ENCODE results near the gene ZNF236.
A peak's percentile ranks its signal among the peaks of the same experiment; 100 is the strongest.
"Not testable (repeated sequence)": the region's sequence is repeated elsewhere in the genome, so short reads cannot be mapped to it uniquely, and the experiment has no call there.

ZNF236 gene

DNA sequence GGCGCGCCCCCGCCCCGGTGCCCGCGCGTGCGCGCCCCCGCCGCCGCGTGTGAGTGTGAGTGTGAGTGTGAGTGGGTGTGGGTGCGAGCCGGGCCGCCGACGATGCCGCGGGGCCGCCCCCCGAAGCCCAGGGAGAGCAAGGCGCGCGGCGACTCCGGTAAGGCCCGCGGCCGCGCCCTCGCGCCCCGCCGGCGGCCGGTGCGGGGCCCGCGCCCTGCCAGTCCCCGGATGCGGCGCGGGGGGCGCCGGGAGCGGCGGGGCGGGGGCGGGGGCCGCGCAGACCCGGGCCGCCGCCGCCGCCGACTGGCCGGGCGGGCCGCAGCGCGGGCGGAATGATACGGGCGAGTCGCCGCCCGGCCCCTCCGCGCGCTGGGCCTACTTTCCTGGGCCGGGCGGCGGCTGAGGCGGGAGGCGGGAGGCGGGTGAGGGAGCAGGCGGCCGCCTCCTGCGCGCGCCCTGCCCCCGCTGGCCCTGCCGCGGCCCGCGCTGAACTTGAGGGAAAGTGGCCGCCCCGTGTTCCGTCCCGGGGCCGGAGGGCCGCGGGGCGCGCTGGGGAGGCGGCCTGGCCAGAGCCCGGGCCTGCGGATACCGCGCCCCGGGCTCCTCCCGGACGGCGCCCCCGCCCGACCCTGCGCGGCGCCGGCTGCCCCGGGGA is at the start of gene ZNF236:
Gene ZNF236 (plus strand): TSS at position 52 of the 655 bp plus-strand sequence. CDS start 51 bp downstream, at position 103.
- DNase-seq, result peak in 39 of 51 donors; percentile 14 to 78 (median 53)

DNA sequence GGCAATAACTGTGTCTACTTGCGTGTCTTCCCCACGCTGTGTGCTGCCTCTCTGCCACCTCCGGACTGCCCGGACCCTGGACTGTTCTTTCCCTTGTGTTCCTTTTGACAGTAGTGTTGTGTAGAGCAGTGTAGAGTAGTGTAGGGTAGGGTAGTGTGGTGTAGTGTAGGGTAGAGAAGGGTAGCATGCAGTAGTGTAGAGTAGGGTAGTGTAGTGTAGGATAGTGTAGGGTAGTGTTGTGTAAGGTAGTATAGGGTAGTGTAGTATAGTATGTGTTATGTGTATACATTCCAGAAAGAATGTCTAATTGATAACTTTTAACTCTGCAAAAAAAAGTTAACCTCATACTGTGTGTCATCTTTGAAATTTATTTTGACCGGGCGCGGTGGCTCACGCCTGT is 49.7 kb upstream of the ZNF236 start:
- DNase-seq, result no peak

DNA sequence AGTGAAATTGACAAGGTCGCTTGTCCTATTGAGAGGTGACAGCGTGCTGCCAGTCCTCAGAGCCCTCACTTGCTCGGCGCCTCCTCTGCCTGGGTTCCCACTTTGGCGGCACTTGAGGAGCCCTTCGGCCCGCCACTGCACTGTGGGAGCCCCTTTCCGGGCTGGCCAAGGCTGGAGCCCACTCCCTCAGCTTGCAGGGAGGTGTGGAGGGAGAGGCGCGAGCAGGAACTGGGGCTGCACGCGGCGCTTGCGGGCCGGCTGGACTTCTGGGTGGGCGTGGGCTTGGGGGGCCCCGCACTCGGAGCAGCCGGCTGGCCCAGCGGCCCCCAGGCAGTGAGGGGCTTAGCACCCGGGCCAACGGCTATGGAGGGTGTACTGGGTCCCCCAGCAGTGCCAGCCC is 45.3 kb upstream of the ZNF236 start:
- not testable (repeated sequence) for DNase-seq

DNA sequence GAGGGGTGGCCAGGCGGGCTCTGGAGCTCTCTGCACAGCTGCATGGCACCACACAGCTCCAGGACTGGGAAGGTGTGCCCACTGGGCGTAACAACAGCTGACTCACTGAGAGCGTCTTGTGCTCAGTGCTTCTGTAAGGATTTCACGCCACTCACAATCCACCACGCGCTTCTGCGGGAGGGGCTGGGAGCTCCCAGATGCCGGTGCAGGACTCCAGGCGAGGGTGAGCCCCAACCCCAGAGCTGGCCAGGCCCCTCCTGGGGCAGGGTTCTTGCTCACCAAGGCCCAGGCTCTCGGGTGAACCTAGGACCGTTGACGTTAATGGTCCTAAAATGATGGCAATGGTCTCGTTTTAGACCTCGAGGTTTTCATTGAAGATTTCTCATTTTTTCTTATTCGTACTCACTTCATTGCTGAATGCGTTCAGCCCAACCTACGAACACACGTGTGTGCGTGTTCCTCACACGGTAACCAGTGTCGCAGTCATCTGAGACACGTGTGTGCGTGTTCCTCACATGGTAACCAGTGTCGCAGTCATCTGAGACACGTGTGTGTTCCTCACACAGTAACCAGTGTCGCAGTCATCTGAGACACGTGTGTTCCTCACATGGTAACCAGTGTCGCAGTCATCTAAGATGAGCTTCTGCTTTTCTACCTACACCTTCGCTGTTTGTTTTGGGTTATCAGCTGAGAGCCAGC is 38.4 kb upstream of the ZNF236 start:
- no peak for DNase-seq

DNA sequence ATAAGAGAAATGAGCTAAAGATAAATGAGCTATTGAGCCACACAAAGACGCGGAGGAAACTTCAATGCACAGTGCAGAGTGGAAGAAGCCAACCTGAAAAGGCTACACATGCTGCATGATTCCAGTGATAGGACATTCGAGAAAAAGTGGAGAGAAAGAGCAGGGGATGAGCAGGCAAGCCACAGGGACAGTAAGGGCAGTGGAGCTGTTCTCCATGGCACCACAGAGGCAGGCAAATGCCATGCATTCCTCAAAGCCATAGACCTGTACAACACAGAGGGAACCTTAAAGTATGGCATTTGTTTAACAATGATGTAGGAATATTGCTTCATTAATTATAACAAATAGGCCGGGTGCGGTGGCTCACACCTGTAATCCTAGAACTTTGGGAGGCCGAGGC is 36.5 kb upstream of the ZNF236 start:
- no peak for DNase-seq

DNA sequence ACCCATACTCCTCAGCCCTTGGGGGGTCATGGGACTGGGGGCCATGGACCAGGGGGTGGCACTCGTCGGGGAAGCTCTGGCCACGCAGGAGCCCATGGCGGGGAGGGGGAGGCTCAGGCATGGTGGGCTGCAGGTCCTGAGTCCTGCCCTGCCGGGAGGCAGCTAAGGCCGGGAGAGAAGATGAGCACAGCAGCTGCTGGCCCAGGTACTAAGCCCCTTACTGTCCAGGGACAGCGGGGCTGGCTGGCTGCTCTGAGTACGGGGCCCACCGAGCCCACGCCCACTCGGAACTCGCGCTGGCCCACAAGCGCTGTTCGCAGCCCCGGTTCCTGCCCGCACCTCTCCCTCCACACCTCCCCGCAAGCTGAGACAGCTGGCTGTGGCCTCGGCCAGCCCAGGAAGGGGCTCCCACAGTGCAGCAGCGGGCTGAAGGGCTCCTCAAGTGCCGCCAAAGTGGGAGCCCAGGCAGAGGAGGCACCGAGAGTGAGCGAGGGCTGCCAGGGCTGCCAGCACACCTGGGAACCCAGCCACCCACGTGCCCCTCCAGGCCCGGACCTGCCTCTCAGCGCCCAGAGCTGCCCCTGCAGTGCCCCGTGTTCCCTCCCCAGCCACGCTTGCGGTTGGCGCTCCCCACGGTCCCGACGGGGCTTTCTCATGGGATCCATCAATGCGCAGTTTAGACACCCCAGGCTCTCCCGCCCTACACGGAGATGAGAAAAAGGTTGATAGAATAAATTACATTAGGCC is 33.6 kb upstream of the ZNF236 start:
- no peak for DNase-seq

DNA sequence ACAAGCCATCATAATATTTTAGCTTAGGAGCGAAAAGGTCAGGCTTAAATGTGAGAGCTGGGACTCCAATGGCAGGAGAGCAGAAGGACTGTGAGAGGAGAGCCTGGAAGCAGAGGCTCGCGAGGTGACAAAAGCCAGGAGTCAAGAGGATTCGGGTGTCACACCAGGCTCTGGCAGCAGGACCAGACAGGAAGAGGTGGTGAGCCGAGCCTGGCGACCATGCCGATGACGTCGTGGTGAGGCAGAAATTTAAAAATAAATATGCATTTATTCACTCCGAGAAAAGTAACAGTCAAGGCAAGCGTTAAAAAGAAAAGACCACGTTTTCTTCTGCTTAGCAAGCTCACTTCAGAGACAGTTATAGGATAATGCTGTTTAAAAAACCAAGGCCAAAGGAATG is 31.3 kb upstream of the ZNF236 start:
- no peak for DNase-seq

DNA sequence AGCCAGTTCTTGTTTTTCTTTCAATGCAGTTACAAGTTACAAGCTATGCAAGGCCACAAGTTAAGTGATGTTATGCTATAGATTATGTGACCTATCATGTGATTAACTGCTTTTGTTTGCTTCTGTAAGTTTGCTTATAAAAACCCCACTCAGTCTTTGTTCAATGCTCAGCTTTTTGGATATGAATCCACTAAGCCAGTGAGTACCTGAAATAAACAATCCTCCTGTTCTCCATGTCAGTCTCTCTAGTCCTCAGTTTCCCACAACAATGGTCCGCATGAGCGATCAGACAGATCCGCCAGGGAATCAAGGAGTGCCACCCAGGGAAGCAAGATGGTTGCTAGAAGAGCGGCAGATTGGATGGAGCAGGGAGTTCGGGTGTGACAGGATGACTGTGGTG is 30.7 kb upstream of the ZNF236 start:
- DNase-seq, result no peak

DNA sequence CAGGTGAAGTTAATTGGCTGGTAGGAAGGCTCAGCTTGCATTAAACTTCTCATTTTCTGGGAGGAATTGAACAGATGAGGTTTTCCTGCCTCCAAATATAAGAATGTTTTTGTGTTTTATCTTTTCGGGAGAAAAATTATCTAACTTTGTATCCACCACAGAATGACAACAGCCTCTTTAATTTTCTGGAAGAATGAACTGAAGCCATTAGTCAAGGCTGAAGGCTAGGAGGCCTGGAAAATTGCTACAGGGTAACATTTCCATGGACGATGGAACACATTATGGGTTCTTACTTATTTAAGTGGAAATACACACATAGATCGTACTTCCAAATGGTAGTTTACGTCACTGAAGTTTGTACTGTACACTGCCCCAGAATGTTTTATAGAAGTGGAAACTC is 28.0 kb upstream of the ZNF236 start:
- DNase-seq, result no peak

DNA sequence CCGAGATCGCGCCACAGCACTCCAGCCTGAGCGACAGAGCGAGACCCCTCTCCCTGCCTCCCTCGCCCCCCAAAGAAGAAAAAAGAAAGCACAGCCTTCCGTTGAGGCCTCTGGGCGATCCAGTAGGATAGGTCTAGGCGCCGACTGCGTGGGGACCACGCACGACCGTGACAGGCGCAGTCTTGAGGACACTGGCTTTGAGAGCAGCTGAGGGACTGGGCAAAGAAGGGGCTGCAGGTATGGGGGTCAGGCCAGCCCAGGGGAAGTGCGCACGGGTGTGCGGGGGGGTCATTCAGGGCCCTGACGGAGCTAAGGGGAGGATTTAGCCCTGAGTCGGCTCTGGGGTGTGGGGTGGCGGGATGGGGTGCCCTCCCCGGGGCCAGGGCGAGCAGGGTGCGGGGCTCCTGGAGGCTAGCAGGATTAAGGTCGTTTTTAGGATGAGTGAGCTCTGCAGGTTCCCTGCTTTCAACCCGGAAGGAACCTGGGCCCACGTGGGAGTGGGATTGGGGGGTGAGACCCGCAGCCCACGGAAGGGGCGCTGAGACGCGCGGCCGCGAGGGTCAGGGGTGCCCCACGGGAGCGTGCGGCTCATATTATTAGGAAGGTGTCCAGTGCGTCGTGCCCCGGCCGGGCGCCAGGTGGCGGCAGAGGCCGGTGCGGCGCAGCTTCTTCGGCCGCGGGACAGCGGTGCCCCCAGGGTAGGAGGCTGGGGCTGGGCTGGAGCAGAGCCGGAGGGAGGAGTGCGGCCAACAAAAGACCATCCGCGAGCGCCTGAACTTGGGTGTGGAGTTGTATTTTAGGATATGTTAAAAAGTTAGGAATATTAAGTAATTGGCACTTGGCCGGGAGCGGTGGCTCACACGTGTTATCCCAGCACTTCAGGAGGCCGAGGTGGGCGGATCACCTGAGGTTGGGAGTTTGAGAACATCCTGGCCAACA is 20.5 kb upstream of the ZNF236 start:
- peak in 27 of 51 donors; percentile 3 to 63 (median 22) for DNase-seq

DNA sequence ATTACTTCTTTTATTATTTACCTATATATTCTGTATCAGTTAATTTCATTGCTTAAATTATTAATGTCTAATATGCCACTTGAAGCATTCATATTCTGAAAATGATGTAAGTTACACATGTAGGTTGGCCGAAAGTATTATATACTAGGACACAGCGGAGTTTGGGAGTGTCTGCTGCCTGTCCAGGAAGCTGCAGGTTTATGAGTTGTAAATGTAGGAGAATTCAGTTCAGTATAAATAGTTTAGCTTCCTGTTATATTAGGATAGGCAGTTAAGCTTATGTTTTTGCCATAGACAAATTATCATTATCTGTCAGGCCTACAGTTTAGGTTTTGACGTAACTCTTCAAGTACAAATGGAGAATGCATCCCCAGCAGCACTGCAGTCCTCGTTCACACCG is 18.9 kb upstream of the ZNF236 start:
- no peak for DNase-seq

DNA sequence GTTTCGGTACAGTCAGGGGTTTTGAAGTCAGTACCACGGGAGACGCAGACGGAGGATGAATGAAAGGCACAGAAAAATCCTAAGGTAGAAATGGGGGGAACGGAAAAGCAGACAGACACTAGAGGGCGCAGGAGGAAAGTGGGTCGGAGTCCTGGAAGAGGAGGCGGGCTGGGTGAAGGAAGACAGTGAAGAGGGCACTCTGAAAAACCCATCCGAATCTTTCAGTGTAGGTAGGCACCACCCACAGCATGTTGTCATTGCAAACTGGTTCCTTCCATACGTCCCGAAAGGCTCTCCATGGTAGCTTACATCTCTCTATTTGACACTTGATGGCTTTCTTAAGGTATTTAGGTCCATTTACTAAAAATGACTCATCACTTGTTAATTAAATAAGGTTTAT is 18.5 kb upstream of the ZNF236 start:
- DNase-seq, result peak in 33 of 51 donors; percentile 3 to 66 (median 31)

DNA sequence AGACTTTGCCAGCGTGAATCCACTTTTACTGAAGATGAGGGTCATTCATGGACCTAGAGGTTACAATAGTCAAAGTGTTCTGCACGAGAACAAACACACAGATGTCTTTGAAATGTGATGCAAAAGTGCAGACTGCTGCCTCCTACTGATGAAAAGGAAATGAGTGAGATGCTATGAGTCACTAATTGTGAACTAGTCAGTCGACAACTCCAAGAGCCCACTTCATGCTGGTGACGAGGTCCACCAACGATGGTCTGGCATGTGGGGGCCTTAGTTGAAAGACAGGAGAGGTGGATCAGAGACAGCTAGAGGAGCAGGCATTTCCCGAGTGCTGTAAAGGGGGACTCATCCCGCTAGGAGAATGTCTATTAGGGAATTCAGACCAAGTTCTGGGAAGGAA is 17.1 kb upstream of the ZNF236 start:
- peak in 1 of 51 donors; percentile 24 for DNase-seq

DNA sequence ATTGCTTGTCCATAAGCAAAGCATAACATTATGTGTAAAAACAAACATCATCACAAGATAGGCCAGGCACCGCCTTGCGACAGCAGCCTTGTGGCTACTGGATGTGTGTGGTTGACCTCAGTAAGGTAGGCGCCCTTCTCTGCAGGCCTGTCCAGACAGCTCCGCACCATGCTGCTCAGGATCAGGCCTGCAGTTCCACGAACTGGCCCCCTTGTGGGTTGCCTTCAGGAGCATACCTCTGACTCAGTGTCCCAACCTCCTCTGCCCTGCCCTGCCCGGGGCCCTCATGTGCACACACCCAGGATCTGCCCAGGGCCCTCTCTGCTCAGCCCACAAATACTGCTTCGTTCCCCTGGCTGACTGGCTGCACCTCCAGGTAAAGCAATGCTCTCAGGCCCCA is 16.1 kb upstream of the ZNF236 start:
- DNase-seq, result no peak

DNA sequence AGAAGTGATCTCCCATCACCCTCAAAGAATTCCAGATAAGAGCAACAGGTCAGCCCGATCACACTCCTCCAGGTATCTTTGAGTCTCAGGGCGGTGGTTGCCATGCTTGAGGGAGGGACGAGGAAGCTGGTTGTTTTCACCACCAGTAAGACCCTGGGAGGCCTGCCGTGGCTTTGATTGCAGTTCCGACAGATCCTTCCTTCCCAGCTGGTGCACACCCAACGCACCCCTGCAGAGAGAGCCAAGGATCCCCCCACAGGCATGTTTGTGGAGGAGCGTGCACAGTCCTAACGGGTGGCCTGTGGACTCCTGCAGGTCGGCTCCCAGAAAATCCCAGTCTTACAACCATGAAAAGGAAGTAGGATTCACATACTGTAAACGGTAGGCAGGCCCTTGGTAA is 13.8 kb upstream of the ZNF236 start:
- DNase-seq, result no peak

DNA sequence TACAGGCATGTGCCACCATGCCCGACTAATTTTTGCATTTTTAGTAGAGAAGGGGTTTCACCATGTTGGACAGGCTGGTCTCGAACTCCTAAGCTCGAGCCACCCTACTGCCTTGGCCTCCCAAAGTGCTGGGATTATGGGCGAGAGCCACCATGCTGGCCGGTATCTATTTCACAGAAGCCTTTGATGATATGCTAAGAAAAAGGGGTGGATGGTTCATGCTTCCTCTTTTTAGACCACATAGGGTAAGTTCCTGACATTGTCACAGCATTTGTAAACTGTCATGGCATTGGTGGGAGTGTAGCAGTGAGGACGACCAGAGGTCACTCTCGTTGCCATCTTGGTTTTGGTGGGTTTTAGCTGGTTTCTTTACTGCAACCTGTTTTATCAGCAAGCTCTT is 10.8 kb upstream of the ZNF236 start:
- DNase-seq, result not testable (repeated sequence)

DNA sequence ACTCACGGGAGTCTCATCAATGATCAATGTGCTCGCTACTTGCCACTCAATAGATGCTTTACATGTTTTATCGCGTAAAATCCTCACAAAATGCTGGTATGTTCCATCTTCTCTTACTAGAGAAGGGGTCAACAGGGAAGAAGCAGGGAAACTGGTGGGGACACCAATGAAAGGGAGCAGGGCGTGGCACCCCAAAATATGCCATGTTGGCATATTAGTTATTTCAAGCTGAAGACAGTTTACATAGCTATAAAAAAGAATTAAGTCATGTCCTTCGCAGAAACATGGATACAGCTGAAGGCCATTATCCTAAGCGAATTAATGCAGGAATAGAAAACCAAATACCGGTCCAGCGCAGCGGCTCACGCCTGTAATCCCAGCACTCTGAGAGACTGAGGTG is 8.1 kb upstream of the ZNF236 start:
- DNase-seq, result no peak

DNA sequence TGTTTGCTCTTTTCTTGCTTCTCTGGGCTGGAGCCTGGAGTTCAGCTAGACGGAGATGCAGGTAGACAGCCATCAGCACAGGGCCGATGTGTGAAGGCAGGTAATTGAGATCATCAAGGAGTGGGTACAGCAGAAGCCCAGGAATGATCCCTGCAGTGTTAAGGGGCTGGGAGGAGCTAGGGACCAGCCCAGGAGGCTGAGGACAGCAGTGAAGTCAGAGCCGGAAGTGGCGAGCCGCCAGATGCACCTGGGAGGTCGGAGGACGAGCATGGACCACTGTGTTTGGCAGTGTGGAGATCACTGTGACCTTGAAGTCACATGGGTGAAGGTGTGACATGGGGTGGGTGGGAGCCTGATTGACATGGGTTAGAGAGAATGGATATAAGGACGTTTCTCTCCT is 6.2 kb upstream of the ZNF236 start:
- no peak for DNase-seq

DNA sequence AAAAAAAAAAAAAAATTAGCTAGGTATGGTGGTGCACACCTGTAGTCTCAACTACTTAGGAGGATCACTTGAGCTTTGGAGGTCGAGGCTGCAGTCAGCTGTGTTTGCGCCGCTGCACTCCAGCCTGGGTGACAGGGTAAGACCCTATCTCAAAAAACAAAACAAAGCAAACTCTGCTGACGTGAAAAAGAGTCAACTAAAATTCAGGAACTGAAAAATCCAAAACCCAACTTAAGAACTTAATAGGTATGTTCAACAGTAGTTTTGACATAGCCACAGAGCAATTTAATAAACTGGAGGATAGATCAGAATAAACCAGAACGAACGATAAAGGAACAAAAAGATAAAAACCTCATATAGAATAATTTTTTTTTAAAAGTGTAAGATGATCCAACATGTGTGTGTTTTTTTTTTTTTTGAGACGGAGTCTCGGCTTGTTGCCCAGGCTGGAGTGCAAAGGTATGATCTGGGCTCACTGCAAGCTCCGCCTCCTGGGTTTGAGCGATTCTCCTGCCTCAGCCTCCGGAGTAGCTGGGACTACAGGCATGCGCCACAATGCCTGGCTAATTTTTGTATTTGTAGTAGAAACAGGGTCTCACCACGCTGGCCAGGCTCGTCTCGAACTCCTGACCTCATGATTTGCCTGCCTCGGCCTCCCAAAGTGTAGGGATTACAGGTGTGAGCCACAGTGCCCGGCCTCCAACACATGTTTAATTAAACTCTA is 4.3 kb upstream of the ZNF236 start:
- no peak for DNase-seq

DNA sequence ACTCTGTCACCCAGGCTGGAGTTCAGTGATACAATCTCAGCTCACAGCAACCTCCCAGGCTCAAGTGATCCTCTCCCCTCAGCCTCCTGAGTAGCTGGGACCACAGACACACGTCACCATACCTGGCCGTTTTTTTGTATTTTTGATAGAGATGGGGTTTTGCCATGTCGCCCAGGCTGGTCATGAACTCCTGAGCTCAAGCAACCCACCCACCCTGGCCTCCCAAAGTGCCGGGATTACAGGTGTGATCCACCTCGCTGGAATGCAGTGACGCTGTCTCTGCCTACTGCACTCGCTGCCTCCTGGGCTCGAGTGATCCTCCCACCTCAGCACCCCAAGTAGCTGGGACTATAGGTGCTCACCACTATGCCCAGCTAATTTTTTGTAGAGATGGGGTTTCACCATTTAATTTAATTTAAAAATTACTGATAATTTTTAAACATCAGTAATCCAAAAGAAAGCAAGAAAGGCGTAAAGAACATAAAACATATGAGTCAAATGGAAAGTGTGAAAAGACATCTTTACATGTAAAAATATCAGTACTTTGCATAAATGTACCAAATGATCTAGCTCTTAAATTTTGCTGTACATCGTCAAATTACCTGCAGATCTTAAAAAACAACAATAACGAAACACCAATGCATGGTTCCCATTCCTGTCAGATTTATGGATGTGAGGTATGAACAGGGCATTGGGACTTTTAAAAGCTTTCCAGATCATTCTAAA is 2.8 kb upstream of the ZNF236 start:
- no peak for DNase-seq
